Aorta (tissue), 5 donors: ENCODE results near the gene PXMP2. TPM values are rescaled to one million over a fixed set of nuclear protein-coding genes. Genes with fewer than 3 reads are reported as not detected.
"Not testable (repeated sequence)": the region's sequence is repeated elsewhere in the genome, so short reads cannot be mapped to it uniquely, and the experiment has no call there.

Experiments
- ATAC-seq: fragments of 200-7000 bp; cut with Tn5 transposase; one replicate; pipeline ENCODE4 v1.9.1; 2022; ENCODE audit warnings: moderate library complexity; ENCODE audit not compliant: low FRiP score
- DNase-seq, 2 donors: peaks; one replicate each; pipeline ENCODE4 v3.0.0-alpha.2; 2020
- H3K27ac ChIP-seq, 2 donors: one replicate each; pipeline ENCODE4 v1.5.1; 2013; ENCODE audit warnings: low read length in 2 of 2, mild to moderate bottlenecking in 2 of 2, moderate library complexity in 2 of 2, control low read depth in 1 of 2, inconsistent platforms in 1 of 2, low read depth in 1 of 2
- H3K27me3 ChIP-seq, 2 donors: one replicate each; pipeline ENCODE4 v1.6.1; 2013; ENCODE audit warnings: control low read depth in 1 of 2, low read length in 1 of 2, mild to moderate bottlenecking in 1 of 2, moderate library complexity in 1 of 2; ENCODE audit not compliant: insufficient read depth in 2 of 2, control insufficient read depth in 1 of 2
- H3K36me3 ChIP-seq, 2 donors: one replicate each; pipeline ENCODE4 v1.6.1; 2013; ENCODE audit warnings: control low read depth in 1 of 2, low read length in 1 of 2, mild to moderate bottlenecking in 1 of 2; ENCODE audit not compliant: insufficient read depth in 2 of 2, control insufficient read depth in 1 of 2
- H3K4me1 ChIP-seq, 2 donors: one replicate each; pipeline ENCODE4 v1.6.1; 2013; ENCODE audit warnings: low read length in 2 of 2, control low read depth in 1 of 2, mild to moderate bottlenecking in 1 of 2, moderate library complexity in 1 of 2; ENCODE audit not compliant: insufficient read depth in 2 of 2, control insufficient read depth in 1 of 2
- H3K4me3 ChIP-seq, 2 donors: one replicate each; pipeline ENCODE4 v1.5.1; 2013; ENCODE audit warnings: low read length in 2 of 2, control low read depth in 1 of 2, mild to moderate bottlenecking in 1 of 2
- H3K9me3 ChIP-seq: one replicate; pipeline ENCODE4 v1.6.1; 2013; ENCODE audit warnings: mild to moderate bottlenecking, low read length; ENCODE audit not compliant: control insufficient read depth
- WGBS, 2 donors: extraction: QIAGEN DNeasy Blood & Tissue Kit; methylation state at CpG; one replicate each; pipeline ENCODE4 v1.1.7; 2013; 5-methylcytosine and 5-hydroxymethylcytosine counted together
- intact Hi-C, 2 donors: fragments of 100-400 bp; cut with DNase I; formaldehyde crosslinking; loops; one replicate each; pipeline versions ENCODE4 v1.14.2 to v1.15.0; 2022
- polyA plus RNA-seq, 2 donors: library from polyadenylated mRNA; stranded (reverse); fragments of 200-250 nt; gene quantifications; one replicate each; pipeline ENCODE4 v1.2.3, GENCODE V29; 2013
- total RNA-seq, 2 donors: library from RNA; stranded (reverse); fragmentation: NEBNext Ultra II Directional; extraction: Animal tissue kit (Norgen Biotek cat#: 25700); gene quantifications; one replicate each; pipeline ENCODE4 v1.2.1, GENCODE V29; 2021
- donor health status: healthy with polysubstance abuse.
- donor health status: Bipolar disorder and iron deficiency.
- donor health status: DM: no; HTN: no; CAD: no.
- donor health status: DM: no; HTN: no; CAD: no.
- donor health status: DM: yes; HTN: yes; CAD: no.

PXMP2 gene
- total and polyA plus RNA-seq, 4 donors: 13.0 to 70.7 (median 20.1) TPM

DNA sequence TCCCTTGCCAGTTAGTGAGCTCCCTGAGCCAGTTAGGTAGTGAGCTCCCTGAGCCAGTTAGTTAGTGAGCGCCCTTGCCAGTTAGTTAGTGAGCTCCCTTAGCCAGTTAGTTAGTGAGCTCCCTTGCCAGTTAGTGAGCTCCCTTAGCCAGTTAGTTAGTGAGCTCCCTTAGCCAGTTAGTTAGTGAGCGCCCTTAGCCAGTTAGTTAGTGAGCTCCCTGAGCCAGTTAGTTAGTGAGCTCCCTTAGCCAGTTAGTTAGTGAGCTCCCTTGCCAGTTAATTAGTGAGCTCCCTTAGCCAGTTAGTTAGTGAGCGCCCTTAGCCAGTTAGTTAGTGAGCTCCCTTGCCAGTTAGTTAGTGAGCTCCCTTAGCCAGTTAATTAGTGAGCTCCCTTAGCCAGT, 4.6 kb downstream of the PXMP2 start:
- ATAC-seq, intact Hi-C loops, H3K36me3 ChIP-seq, H3K27me3 ChIP-seq, H3K4me3 ChIP-seq, H3K9me3 ChIP-seq, H3K4me1 ChIP-seq, DNase-seq, H3K27ac ChIP-seq: not testable (repeated sequence)
- WGBS, 2 donors: 90 to 100% methylated on average over 3 of the region's 3 CpGs

DNA sequence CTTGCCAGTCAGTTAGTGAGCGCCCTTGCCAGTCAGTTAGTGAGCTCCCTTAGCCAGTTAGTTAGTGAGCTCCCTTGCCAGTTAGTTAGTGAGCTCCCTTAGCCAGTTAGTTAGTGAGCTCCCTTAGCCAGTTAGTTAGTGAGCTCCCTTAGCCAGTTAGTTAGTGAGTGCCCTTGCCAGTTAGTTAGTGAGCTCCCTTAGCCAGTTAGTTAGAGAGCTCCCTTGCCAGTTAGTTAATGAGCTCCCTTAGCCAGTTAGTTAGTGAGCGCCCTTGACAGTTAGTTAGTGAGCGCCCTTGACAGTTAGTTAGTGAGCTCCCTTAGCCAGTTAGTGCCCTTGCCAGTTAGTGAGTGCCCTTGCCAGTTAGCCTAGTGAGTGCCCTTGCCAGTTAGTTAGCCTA, 7.5 kb downstream of the PXMP2 start:
- intact Hi-C loops, H3K36me3 ChIP-seq, H3K4me1 ChIP-seq, DNase-seq, H3K27me3 ChIP-seq, H3K27ac ChIP-seq, H3K9me3 ChIP-seq, ATAC-seq, H3K4me3 ChIP-seq: not testable (repeated sequence)
- 96 to 97% methylated on average over 3 of the region's 3 CpGs for WGBS, 2 donors

DNA sequence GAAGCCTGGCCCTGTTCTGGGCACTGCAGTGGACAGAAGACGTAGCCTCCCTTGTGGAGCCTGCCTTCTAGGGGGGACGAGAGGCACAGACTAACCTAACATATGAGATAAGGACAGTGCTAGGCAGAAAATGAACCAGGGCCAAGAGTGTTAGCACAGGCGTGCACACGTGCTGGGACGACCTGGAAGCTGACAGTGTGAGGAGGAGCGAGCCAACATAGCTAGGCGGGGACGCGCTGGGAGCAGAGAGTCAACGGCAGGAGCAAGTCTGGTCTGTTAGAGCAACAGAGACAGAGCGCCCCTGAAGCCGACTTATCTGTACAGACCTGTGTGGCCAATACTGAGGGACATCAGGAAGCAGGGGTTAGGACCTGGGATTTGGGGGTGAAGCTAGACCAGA, 8.0 kb downstream of the PXMP2 start:
- H3K4me3 ChIP-seq: no peak overlapping the region
- intact Hi-C loops: no loop called here
- H3K4me1 ChIP-seq: no peaks in the 10 kb centered on the region
- H3K27ac ChIP-seq: no peak overlapping the region
- DNase-seq: peak in 1 of 2 donors; percentile 64
- H3K36me3 ChIP-seq: no peaks in the 10 kb centered on the region
- WGBS, 2 donors: 89 to 95% methylated on average over 12 of the region's 12 CpGs
- no peaks in the 10 kb centered on the region for H3K27me3 ChIP-seq
- H3K9me3 ChIP-seq: no peaks in the 10 kb centered on the region
- ATAC-seq: no peak

DNA sequence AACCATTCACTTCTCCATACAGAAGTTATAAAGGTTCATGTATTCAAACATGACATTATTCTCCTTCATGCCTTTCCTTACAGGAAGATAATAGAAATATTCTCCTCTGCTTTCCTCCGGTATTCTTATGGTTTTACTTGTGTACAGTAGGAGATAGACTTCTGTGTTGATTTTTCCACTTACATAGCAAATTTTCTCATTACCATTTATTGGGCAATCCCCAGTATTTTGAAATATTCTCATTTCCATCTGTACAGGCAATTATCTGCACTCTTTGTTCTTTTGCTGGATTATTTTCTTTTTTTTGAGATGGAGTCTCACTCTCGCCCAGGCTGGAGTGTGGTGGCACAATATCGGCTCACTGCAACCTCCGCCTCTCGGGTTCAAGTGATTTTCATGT, 11.0 kb downstream of the PXMP2 start:
- intact Hi-C loops: no loop called here
- no peak for DNase-seq
- no peak for ATAC-seq
- Histone ChIP-seq H3K27me3 (no peaks in the 10 kb centered on the region), H3K36me3 (no peaks in the 10 kb centered on the region), H3K4me1 (no peaks in the 10 kb centered on the region), H3K4me3 (no peak overlapping the region), H3K27ac (no peak overlapping the region), H3K9me3 (no peaks in the 10 kb centered on the region)
- WGBS, 2 donors: 76 to 86% methylated on average over 5 of the region's 5 CpGs

DNA sequence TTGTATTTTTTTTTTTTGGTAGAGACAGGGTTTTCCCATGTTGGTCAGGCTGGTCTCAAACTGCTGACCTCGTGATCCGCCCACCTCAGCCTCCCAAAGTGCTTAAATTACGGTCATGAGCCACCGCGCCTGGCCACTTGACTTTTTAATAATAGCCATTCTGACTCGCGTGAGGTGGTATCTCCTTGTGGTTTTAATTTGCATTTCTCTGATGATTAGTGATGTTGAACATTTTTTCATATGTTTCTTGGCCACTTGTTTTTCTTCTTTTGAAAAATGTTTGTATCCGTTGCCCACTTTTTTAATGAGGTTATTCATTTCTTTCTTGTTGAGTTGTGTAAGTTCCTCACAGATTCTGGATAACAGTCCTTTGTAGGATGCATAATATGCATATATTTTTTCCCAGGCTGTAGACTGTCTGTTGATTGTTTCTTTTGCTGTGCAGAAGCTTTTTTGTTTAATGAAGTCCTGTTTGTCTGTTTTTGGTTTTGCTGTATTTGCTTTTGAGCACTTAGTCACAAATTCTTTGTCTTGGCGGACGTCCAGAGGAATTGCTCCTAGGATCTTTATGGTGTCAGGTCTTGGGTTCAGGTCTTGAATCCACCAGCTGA, 12.9 kb downstream of the PXMP2 start:
- intact Hi-C loops: no loop called here
- no peak for DNase-seq
- H3K4me1 ChIP-seq: no peaks in the 10 kb centered on the region
- no peak overlapping the region for H3K4me3 ChIP-seq
- WGBS, 2 donors: 93 to 96% methylated on average over 10 of the region's 10 CpGs
- no peaks in the 10 kb centered on the region for H3K9me3 ChIP-seq
- ATAC-seq: no peak
- H3K27ac ChIP-seq: no peak overlapping the region
- no peaks in the 10 kb centered on the region for H3K36me3 ChIP-seq
- H3K27me3 ChIP-seq: no peaks in the 10 kb centered on the region

DNA sequence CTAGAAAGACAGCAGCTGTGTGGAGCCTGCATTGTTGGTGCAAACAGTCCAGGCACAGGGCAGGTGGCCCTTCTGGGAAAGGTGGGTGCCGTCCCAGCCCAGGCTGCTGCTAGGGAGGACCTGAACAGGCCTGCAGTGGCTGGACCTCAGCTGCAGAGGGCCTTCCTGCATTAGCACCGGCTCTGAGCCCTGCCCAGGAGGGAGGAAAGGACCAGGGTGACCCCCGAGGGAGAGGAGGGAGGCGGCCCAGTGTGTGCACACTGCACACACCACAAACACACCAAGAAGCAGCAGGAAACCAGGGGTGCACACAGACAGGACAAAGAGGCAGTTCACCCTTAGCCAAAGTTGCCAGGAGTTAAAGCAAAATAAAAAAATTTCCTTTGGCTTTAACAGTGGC, 15.3 kb downstream of the PXMP2 start:
- Histone ChIP-seq H3K4me1 (no peaks in the 10 kb centered on the region), H3K27me3 (no peaks in the 10 kb centered on the region), H3K27ac (no peak overlapping the region), H3K36me3 (no peaks in the 10 kb centered on the region), H3K4me3 (no peak overlapping the region), H3K9me3 (no peaks in the 10 kb centered on the region)
- 79 to 80% methylated on average over 4 of the region's 4 CpGs for WGBS, 2 donors
- DNase-seq (no peak), ATAC-seq (no peak)
- intact Hi-C loops: no loop called here

DNA sequence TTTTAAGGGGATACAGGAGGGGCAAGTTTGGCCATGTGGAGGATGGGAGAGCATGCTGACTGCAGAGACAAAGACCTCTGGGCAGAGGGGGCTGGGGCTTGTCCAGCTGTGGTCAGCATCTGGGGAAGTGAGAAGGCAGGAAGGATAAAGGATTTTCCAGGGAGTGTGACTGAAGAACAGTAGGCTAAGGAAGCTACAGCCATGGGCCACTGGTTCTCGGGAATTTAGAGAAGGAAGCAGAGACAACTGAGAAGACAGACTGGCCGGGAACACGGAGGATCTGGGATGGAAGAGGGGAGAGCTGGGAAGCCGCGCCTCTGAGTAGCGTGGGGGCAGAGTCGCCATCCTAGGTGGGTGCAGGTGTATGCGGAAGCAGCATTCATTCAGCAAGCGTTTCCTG, 16.3 kb downstream of the PXMP2 start:
- DNase-seq (no peak), ATAC-seq (no peak)
- H3K27me3 ChIP-seq: no peaks in the 10 kb centered on the region
- intact Hi-C loops: no loop called here
- H3K27ac ChIP-seq: no peak overlapping the region
- H3K36me3 ChIP-seq: no peaks in the 10 kb centered on the region
- no peak overlapping the region for H3K4me3 ChIP-seq
- 94 to 95% methylated on average over 9 of the region's 9 CpGs for WGBS, 2 donors
- H3K9me3 ChIP-seq: no peaks in the 10 kb centered on the region
- H3K4me1 ChIP-seq: no peaks in the 10 kb centered on the region

DNA sequence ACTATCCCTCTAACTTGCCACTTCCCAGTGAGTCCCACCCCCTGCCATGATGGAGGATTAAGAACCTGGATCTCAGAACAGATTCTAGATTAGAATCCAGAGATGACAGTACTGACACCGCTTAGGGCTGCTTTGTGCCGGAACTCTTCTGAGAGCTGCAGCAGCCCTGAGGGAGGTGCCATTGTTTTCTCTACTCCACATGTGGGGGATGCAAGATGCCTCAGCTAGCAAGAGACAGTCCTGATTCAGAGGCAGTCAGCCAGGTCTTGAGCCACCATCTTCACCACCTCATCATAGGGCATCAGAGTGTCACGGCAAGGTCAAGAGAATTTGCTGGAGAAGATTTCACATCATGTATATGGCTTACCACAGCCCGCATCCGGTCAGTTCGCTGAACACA, 19.9 kb downstream of the PXMP2 start:
- H3K27ac ChIP-seq: no peak overlapping the region
- intact Hi-C loops: no loop called here
- H3K27me3 ChIP-seq: no peaks in the 10 kb centered on the region
- no peaks in the 10 kb centered on the region for H3K36me3 ChIP-seq
- 92 to 95% methylated on average over 6 of the region's 6 CpGs for WGBS, 2 donors
- no peak overlapping the region for H3K4me3 ChIP-seq
- DNase-seq (peak in 1 of 2 donors; percentile 24), ATAC-seq (no peak)
- H3K9me3 ChIP-seq: no peaks in the 10 kb centered on the region
- H3K4me1 ChIP-seq: no peaks in the 10 kb centered on the region

DNA sequence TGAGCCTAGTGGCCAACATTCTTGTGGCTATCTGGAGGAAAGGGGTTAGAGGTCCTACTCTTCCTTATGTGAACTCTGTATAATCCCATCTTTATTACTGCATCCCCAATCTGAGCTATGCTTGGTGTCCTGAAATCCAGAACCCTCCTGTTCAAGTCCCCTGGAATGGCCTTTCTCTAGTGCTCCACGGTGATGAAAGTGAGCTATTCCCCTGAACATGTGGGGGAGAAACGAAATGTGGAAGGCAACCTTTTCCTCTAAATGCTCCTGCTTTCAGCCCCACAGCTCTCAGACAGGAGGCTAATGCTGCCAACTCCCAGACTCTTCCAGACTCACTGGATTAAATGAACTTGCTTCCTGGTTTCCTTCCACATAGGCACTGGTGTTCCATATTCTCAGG, 20.8 kb downstream of the PXMP2 start:
- no peaks in the 10 kb centered on the region for H3K9me3 ChIP-seq
- WGBS, 2 donors: 68 to 87% methylated on average over 2 of the region's 2 CpGs
- no peak for DNase-seq

More for the DNA sequence above, 20.8 kb downstream of the PXMP2 start:
- Histone ChIP-seq H3K27ac (no peak overlapping the region), H3K36me3 (no peaks in the 10 kb centered on the region), H3K4me1 (no peaks in the 10 kb centered on the region), H3K27me3 (no peaks in the 10 kb centered on the region), H3K4me3 (no peak overlapping the region)
- no peak for ATAC-seq
- intact Hi-C loops: no loop called here
